LNCaP clone FGC (cell line): ENCODE results near the gene LSM4.
A peak's percentile ranks its signal among the peaks of the same experiment; 100 is the strongest.

Experiments used
- DNase-seq: peaks from one replicate; pipeline ENCODE4 v3.0.0-alpha.2; 2011; ENCODE audit warnings: low read depth
- H3K4me3 ChIP-seq: 2 replicates; pipeline ENCODE4 v1.5.1; 2011; ENCODE audit warnings: mild to moderate bottlenecking, low read depth, low read length, control low read depth
- TF ChIP-seq, protein P1 (sequence below): IDR thresholded peaks from 2 replicates; pipeline ENCODE4 v1.5.1; 2012; ENCODE audit warnings: mild to moderate bottlenecking; ENCODE audit not compliant: control insufficient read depth, insufficient read depth; ENCODE audit errors: extremely low read depth

Gene LSM4

DNA sequence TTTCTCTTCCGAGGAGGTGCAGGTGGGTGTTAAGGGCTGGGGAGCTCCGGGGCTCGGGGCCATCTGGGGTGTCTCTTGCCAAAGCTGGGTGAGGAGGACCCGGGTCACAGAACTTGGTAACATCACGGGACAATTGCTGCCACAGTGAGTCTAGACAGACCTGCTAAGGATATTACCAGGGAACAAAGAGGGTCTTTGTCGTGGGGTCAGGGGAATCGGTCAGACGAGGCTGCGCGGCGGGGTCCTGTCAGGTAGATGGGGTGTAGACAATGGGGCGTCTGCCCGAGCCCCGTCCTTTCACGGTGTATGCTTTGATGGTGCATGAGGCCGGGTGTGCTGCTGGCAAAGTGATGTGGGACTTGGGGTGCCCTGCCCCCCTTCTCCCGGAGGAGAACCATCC lies 25.3 kb upstream of the LSM4 start:
- DNase-seq, result no peak
- TF ChIP-seq, protein P1, sequence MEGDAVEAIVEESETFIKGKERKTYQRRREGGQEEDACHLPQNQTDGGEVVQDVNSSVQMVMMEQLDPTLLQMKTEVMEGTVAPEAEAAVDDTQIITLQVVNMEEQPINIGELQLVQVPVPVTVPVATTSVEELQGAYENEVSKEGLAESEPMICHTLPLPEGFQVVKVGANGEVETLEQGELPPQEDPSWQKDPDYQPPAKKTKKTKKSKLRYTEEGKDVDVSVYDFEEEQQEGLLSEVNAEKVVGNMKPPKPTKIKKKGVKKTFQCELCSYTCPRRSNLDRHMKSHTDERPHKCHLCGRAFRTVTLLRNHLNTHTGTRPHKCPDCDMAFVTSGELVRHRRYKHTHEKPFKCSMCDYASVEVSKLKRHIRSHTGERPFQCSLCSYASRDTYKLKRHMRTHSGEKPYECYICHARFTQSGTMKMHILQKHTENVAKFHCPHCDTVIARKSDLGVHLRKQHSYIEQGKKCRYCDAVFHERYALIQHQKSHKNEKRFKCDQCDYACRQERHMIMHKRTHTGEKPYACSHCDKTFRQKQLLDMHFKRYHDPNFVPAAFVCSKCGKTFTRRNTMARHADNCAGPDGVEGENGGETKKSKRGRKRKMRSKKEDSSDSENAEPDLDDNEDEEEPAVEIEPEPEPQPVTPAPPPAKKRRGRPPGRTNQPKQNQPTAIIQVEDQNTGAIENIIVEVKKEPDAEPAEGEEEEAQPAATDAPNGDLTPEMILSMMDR, result no peak
- no peak overlapping the region for H3K4me3 ChIP-seq

DNA sequence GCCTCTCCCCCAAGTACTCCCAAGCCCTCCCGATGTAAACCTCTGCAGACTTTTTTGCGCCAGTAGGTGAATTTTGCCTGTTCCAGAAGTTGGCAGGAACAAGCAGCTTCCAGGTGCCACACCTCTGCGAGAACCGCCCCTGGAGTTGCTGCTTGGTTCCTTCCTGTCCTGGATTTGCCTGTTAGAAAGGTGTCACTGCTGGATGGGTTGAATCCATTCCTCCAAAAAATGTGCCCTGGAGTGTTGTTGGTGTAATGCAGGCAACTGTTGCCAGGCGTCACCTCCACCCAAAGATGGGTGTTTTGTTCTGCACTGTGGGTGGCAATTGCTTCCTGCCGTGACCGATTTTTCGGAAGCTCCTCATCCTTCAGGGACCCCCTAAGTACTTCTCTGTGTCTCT lies 23.2 kb upstream of the LSM4 start:
- no peak for DNase-seq
- TF ChIP-seq, protein P1, result no peak
- H3K4me3 ChIP-seq, result no peak overlapping the region

GRCh38 chr19:18345296-18345695 lies 22.4 kb upstream of the LSM4 start:
- TF ChIP-seq, protein P1, result no peak
- DNase-seq, result no peak
- H3K4me3 ChIP-seq, result no peak overlapping the region

DNA sequence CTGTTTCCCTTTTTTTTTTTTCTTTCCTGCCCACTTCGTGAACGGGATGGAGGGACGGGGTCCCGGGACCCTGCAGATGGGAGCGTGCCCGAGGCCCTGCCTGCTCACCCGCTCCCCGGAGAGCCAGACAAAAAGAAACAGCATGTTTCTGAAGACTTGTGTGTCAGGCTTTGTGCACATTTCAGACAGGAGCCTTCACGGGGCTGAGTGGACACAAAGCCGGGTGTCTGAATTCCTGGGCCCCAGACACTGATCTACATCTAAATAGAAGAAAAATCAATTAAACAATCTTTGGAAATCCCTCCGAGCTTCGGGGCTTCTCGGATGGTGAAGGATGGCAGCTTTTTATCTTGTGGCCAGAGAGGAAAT lies 21.7 kb upstream of the LSM4 start:
- no peak for DNase-seq
- H3K4me3 ChIP-seq, result no peak overlapping the region
- TF ChIP-seq, protein P1, result no peak

DNA sequence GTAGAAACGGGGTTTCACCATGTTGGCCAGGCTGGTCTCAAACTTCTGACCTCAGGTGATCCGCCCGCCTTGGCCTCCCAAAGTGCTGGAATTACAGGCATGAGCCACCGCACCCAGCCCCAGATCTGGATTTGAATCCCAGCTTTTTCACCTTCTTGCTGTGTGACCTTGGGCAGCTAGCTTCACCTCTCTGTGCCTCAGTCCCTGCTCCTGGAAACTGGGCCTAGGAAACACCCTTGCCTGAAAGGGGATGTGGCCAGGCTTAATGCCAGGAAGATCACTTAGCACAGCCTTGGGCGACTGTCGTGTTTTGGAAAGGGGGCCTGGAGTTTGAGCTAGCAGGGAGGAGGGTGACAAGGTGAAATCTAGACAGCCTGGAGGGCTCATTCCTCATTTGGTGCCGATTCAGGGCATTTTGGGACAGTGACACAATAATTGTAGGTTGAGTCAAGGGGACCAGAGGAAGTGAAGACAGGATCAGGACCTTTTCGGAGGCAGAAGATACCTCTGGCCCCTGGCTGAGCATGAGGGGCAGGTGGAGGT lies 19.3 kb upstream of the LSM4 start:
- H3K4me3 ChIP-seq, result no peak overlapping the region
- DNase-seq, result no peak
- TF ChIP-seq, protein P1, result no peak

DNA sequence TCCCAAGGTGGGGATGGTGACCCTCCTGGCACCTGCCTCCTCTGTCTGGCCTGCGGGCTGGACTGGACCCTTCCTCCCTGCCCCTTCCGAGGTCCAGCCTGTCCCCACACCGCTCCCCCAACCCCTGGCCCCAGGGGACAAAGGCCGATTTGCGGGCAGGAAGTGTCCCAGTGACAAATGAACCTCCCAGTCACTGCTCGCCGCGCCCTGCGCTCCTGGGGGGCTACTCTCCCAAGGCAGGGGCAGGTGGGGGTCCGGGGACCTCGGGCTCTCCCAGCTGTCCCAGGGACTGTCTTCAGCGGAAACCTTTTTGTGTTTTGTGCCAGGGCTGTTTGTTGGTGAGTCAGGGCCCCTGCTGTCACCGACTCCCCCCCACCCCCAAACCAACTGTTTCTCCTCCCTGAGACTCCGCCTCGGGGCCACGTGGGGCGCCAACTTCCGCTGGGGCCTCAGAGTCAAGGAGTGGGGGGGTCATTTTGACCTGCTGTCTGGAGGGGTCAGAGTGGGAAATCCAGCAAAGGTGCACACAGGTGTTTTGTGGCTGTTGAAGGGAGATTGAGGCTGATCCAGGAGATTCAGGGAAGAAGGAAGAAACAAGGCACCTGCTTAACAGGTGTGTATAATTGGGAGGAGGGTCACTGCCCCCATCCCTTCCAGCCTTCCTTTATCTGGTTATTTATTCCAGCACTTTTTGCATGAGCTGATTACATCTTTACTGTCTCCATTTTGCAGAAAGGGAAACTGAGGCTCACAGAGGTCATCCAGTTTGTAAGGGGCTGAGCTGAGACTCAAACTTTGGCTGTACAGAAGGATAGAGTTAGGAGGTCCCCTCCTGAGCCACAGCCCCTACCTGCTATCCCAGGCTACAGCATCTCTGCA lies 18.4 kb upstream of the LSM4 start:
- TF ChIP-seq, protein P1, result no peak
- DNase-seq, result no peak
- H3K4me3 ChIP-seq, result peak overlapping the region; percentile 91
